Measurements from ENCODE around the gene G0S2.

GRCh38 chr1:209673631-209674417, 1.4 kb upstream of the G0S2 start:
- TF ChIP-seq EZH2 (IDR thresholded peaks at IDR 0.05; ENCODE audit: low read depth, unreplicated experiment) = no peak
- TF ChIP-seq CTCF (conservative IDR thresholded peaks at IDR 0.05; ENCODE audit: low read depth in 2 of 2) = no peak
- no peak for TF ChIP-seq REST (IDR thresholded peaks at IDR 0.05; ENCODE audit: unreplicated experiment)
- TF ChIP-seq CREB1 (CRISPR knock-in tag; IDR thresholded peaks at IDR 0.05; ENCODE audit: low read depth) = no peak
- TF ChIP-seq POLR2AphosphoS5 (IDR thresholded peaks at IDR 0.05; ENCODE audit: low read depth) = no peak
- no peak for TF ChIP-seq EZH2phosphoT487 (IDR thresholded peaks at IDR 0.05; ENCODE audit: unreplicated experiment)
- TF ChIP-seq ETS1 (IDR thresholded peaks at IDR 0.05) = no peak
- no peak for TF ChIP-seq ZNF114 (CRISPR knock-in tag; IDR thresholded peaks at IDR 0.05)
- no peak for TF ChIP-seq JUNB (IDR thresholded peaks at IDR 0.05; ENCODE audit: unreplicated experiment)
- no peak for TF ChIP-seq STAT1 (IDR thresholded peaks at IDR 0.05; ENCODE audit: unreplicated experiment)
- no peak for TF ChIP-seq NANOG (IDR thresholded peaks at IDR 0.05; ENCODE audit: borderline replicate concordance)
- TF ChIP-seq ZNF462 (CRISPR knock-in tag; IDR thresholded peaks at IDR 0.05) = no peak
